Measurements from ENCODE around the gene CXCR4. TPM values are rescaled to one million over a fixed set of nuclear protein-coding genes. Genes with fewer than 3 reads are reported as not detected.

CXCR4 gene
- polyA plus RNA-seq, 1 of the 3 experiments (the other 2 are of a cell fraction): 0.48 TPM

DNA sequence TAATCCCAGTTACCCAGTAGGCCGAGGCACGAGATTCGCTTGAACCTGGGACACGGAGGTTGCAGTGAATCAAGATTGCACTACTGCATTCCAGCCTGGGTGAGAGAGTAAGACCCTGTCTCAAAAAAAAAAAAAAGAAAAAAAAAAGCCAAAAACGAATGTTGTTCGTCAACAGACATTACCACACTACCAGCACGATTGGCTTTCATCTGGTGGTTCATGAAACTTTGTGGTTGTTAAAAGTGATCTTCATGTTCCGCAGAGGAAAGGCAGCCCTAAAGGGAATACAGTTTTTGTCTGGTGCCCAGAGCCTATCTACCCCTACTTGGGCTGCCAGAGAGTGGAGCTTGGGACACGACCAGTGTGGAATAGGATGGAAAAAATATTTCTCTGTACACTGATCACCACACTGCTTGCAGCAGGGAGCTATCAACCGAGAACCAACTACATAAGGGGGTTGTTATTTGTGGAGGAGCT lies 13.6 kb upstream of the CXCR4 start:
- no peak overlapping the region for H3K9ac ChIP-seq
- no peak for TF ChIP-seq EZH2phosphoT487 (IDR thresholded peaks at IDR 0.05; ENCODE audit: borderline replicate concordance, low read depth)
- TF ChIP-seq, protein P1, sequence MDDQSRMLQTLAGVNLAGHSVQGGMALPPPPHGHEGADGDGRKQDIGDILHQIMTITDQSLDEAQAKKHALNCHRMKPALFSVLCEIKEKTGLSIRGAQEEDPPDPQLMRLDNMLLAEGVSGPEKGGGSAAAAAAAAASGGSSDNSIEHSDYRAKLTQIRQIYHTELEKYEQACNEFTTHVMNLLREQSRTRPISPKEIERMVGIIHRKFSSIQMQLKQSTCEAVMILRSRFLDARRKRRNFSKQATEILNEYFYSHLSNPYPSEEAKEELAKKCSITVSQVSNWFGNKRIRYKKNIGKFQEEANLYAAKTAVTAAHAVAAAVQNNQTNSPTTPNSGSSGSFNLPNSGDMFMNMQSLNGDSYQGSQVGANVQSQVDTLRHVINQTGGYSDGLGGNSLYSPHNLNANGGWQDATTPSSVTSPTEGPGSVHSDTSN (IDR thresholded peaks at IDR 0.05): no peak
- TF ChIP-seq MEF2A (IDR thresholded peaks at IDR 0.05; ENCODE audit: borderline replicate concordance, low read depth): no peak
- TF ChIP-seq FOSL2 (IDR thresholded peaks at IDR 0.05; ENCODE audit: borderline replicate concordance, low read depth): no peak
- TF ChIP-seq TCF12 (IDR thresholded peaks at IDR 0.05): no peak
- no peak for TF ChIP-seq YY1 (IDR thresholded peaks at IDR 0.05; ENCODE audit: low read depth)
- TF ChIP-seq, protein P2, sequence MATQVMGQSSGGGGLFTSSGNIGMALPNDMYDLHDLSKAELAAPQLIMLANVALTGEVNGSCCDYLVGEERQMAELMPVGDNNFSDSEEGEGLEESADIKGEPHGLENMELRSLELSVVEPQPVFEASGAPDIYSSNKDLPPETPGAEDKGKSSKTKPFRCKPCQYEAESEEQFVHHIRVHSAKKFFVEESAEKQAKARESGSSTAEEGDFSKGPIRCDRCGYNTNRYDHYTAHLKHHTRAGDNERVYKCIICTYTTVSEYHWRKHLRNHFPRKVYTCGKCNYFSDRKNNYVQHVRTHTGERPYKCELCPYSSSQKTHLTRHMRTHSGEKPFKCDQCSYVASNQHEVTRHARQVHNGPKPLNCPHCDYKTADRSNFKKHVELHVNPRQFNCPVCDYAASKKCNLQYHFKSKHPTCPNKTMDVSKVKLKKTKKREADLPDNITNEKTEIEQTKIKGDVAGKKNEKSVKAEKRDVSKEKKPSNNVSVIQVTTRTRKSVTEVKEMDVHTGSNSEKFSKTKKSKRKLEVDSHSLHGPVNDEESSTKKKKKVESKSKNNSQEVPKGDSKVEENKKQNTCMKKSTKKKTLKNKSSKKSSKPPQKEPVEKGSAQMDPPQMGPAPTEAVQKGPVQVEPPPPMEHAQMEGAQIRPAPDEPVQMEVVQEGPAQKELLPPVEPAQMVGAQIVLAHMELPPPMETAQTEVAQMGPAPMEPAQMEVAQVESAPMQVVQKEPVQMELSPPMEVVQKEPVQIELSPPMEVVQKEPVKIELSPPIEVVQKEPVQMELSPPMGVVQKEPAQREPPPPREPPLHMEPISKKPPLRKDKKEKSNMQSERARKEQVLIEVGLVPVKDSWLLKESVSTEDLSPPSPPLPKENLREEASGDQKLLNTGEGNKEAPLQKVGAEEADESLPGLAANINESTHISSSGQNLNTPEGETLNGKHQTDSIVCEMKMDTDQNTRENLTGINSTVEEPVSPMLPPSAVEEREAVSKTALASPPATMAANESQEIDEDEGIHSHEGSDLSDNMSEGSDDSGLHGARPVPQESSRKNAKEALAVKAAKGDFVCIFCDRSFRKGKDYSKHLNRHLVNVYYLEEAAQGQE (IDR thresholded peaks at IDR 0.05; ENCODE audit: low read depth, low read length): no peak
- TF ChIP-seq, protein P3, sequence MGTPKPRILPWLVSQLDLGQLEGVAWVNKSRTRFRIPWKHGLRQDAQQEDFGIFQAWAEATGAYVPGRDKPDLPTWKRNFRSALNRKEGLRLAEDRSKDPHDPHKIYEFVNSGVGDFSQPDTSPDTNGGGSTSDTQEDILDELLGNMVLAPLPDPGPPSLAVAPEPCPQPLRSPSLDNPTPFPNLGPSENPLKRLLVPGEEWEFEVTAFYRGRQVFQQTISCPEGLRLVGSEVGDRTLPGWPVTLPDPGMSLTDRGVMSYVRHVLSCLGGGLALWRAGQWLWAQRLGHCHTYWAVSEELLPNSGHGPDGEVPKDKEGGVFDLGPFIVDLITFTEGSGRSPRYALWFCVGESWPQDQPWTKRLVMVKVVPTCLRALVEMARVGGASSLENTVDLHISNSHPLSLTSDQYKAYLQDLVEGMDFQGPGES (IDR thresholded peaks at IDR 0.05; ENCODE audit: low read depth, low read length): no peak
- TF ChIP-seq MXI1 (IDR thresholded peaks at IDR 0.05; ENCODE audit: low read depth, low read length): no peak
- no peak for TF ChIP-seq FOXJ3 (CRISPR knock-in tag; IDR thresholded peaks at IDR 0.05)
- H3K27me3 ChIP-seq (ENCODE audit: insufficient read depth): peaks cover 4% of the 10 kb centered on the region; the same call in 1 of the 2 replicates
- no peaks in the 10 kb centered on the region for H3K36me3 ChIP-seq (replicated peaks in 1 of 2; ENCODE audit: control insufficient read depth in 1 of 2, insufficient read depth in 2 of 2, low read length in 1 of 2)
- H3K27ac ChIP-seq (ENCODE audit: low read depth in 2 of 2, low read length in 1 of 2): no peak overlapping the region
- ChIA-PET CTCF (no interaction called here), POLR2A (no interaction called here)
- H3F3A ChIP-seq (replicated peaks; ENCODE audit: insufficient read depth): no peaks in the 10 kb centered on the region
- H3K9me3 ChIP-seq: no peaks in the 10 kb centered on the region
- no peaks in the 10 kb centered on the region for H4K20me1 ChIP-seq (ENCODE audit: insufficient read depth)
- no peak overlapping the region for H2AFZ ChIP-seq (ENCODE audit: low read depth)
- peaks cover 0 to 2% of the 10 kb centered on the region in 2 experiments; a peak in 1 of 4 replicates for H3K4me1 ChIP-seq (ENCODE audit: control insufficient read depth in 1 of 2, insufficient read depth in 2 of 2, low read depth in 1 of 2, low read length in 1 of 2)
- no peak for DNase-seq
- no peaks in the 10 kb centered on the region for H3K79me2 ChIP-seq (ENCODE audit: insufficient read depth)
- H3K4me3 ChIP-seq (ENCODE audit: low read depth in 2 of 2, low read length in 1 of 2): no peak overlapping the region
- no peaks in the 10 kb centered on the region for H3K9me2 ChIP-seq
- WGBS (ENCODE audit: low lambda C conversion rate): 60% methylated on average over 9 of the region's 10 CpGs
- no peak overlapping the region for H3K4me2 ChIP-seq

DNA sequence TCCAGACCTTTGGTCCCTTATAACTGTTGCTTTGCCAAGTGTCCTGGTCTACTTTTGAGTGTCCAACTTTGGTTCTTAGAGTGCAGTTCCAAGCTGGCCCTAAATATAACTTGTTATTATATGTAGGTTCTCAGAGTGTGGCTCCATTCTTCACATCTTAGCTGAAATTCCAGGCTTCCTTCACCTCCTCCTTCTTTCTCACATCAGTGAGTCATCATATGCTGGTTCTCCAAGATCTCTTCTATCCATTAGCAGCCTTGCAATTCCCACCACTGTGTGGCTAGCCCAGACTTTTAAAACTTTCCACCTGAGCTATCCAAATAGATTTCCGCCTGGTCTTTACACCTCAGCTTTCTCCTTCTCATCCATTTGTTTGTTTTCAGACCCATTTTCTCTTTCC lies 12.6 kb upstream of the CXCR4 start:
- Histone ChIP-seq H3K36me3 (replicated peaks in 1 of 2; ENCODE audit: control insufficient read depth in 1 of 2, insufficient read depth in 2 of 2, low read length in 1 of 2) (no peaks in the 10 kb centered on the region), H3K4me2 (no peak overlapping the region)
- WGBS (ENCODE audit: low lambda C conversion rate): 25% methylated on average over 1 of the region's 1 CpG

More for the DNA sequence above, 12.6 kb upstream of the CXCR4 start:
- H3K27me3 ChIP-seq (ENCODE audit: insufficient read depth): peaks cover 7% of the 10 kb centered on the region; the same call in 1 of the 2 replicates
- H3K9me3 ChIP-seq: no peaks in the 10 kb centered on the region
- DNase-seq: no peak
- H3K9ac ChIP-seq: no peak overlapping the region
- H3K9me2 ChIP-seq: no peaks in the 10 kb centered on the region
- no peak overlapping the region for H2AFZ ChIP-seq (ENCODE audit: low read depth)
- CTCF ChIA-PET: no interaction called here
- H3K27ac ChIP-seq (ENCODE audit: low read depth in 2 of 2, low read length in 1 of 2): no peak overlapping the region
- peaks cover 0 to 2% of the 10 kb centered on the region in 2 experiments; a peak in 1 of 4 replicates for H3K4me1 ChIP-seq (ENCODE audit: control insufficient read depth in 1 of 2, insufficient read depth in 2 of 2, low read depth in 1 of 2, low read length in 1 of 2)
- H3F3A ChIP-seq (replicated peaks; ENCODE audit: insufficient read depth): no peaks in the 10 kb centered on the region
- no peak for TF ChIP-seq GATA2 (CRISPR knock-in tag; IDR thresholded peaks at IDR 0.05)
- TF ChIP-seq RAD21 (IDR thresholded peaks at IDR 0.05; ENCODE audit: low read length): no peak
- TF ChIP-seq, protein P3 (IDR thresholded peaks at IDR 0.05; ENCODE audit: low read depth, low read length): no peak
- POLR2A ChIA-PET: no interaction called here
- no peaks in the 10 kb centered on the region for H3K79me2 ChIP-seq (ENCODE audit: insufficient read depth)
- no peak overlapping the region for H3K4me3 ChIP-seq (ENCODE audit: low read depth in 2 of 2, low read length in 1 of 2)
- no peaks in the 10 kb centered on the region for H4K20me1 ChIP-seq (ENCODE audit: insufficient read depth)

All from SK-N-SH (cell line).